Esophagus squamous epithelium (tissue), 5 donors: ENCODE results near the gene ISL2. TPM values are rescaled to one million over a fixed set of nuclear protein-coding genes. Genes with fewer than 3 reads are reported as not detected.
A peak's percentile ranks its signal among the peaks of the same experiment; 100 is the strongest.

Experiments used
- DNase-seq: peaks from one replicate; lab custom pipeline; 2025; lab: John Stamatoyannopoulos, UW
- H3K27ac ChIP-seq, 4 donors: fragments of 200-600 bp; sonication (generic); one replicate each; pipeline ENCODE4 v1.5.1; 2016 to 2019; ENCODE audit warnings: mild to moderate bottlenecking in 1 of 4
- H3K27me3 ChIP-seq, 4 donors: fragments of 200-600 bp; sonication (generic); 1 replicate in 3 of 4; 2 replicates in 1 of 4; pipeline versions ENCODE4 v1.5.1 to v1.6.0; 2017 to 2021; ENCODE audit warnings: antibody characterized with exemption in 1 of 4
- H3K36me3 ChIP-seq, 3 donors: fragments of 200-600 bp; sonication (generic); one replicate each; pipeline ENCODE4 v1.5.1; 2016 to 2019
- H3K4me1 ChIP-seq, 3 donors: fragments of 200-600 bp; sonication (generic); one replicate each; pipeline ENCODE4 v1.5.1; 2017 to 2019
- H3K4me3 ChIP-seq, 4 donors: fragments of 200-600 bp; sonication (generic); 1 replicate in 3 of 4; 2 replicates in 1 of 4; pipeline ENCODE4 v1.5.1; 2016 to 2019; ENCODE audit warnings: mild to moderate bottlenecking in 2 of 4, moderate library complexity in 1 of 4
- H3K9me3 ChIP-seq, 3 donors: fragments of 200-600 bp; sonication (generic); one replicate each; pipeline ENCODE4 v1.5.1; 2016 to 2019
- POLR2A ChIP-seq, 4 donors: fragments of 450-650 bp; IDR thresholded peaks; one replicate each; pipeline ENCODE4 v1.6.1; 2017; ENCODE audit warnings: antibody characterized with exemption in 4 of 4, mild to moderate bottlenecking in 4 of 4, moderate library complexity in 3 of 4
- WGBS, 2 donors: methylation state at CpG; one replicate each; pipeline ENCODE4 v1.1.5; 2018; 5-methylcytosine and 5-hydroxymethylcytosine counted together
- intact Hi-C: fragments of 100-400 bp; cut with DNase I; formaldehyde crosslinking; loops from one replicate; pipeline ENCODE4 v1.15.0; 2022
- total RNA-seq, 4 donors: library from RNA; depleted of rRNA; stranded (reverse); fragments of >200 nt; gene quantifications; one replicate each; pipeline ENCODE4 v1.1.0, GENCODE V29; 2016
- TF ChIP-seq, protein P1 (sequence below), 6 experiments: fragments of 450-650 bp in 4 of 6; fragments of 200-600 bp in 2 of 6; sonication (generic) in 2 of 6; IDR thresholded peaks; one replicate each; pipeline ENCODE4 v1.5.1; 2016 to 2019; ENCODE audit warnings: antibody characterized with exemption in 6 of 6, mild to moderate bottlenecking in 4 of 6, moderate library complexity in 4 of 6
- donor health status: DM: yes; HTN: yes; CAD: no.

The ISL2 gene
- total RNA-seq, 4 donors from 2014 or later: 0.22 to 0.95 (median 0.70) TPM; not detected in 1

DNA sequence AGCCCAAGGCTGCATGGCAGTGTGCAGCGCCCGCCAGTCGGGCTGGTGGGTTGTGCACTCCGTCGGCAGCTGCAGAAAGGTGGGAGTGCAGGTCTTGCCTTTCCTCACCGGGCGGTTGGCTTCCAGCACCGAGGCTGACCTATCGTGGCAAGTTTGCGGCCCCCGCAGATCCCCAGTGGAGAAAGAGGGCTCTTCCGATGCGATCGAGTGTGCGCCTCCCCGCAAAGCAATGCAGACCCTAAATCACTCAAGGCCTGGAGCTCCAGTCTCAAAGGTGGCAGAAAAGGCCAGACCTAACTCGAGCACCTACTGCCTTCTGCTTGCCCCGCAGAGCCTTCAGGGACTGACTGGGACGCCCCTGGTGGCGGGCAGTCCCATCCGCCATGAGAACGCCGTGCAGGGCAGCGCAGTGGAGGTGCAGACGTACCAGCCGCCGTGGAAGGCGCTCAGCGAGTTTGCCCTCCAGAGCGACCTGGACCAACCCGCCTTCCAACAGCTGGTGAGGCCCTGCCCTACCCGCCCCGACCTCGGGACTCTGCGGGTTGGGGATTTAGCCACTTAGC is 4.3 kb downstream of the ISL2 start:
- peaks cover 52 to 82% (median 52%) of the 10 kb centered on the region in 3 donors for H3K4me1 ChIP-seq
- H3K9me3 ChIP-seq: no peaks in the 10 kb centered on the region
- H3K27ac ChIP-seq: no peak overlapping the region
- no peak for DNase-seq
- H3K4me3 ChIP-seq: peak overlapping the region in 3 of 4 donors; percentile 38 to 66 (median 43)
- no peaks in the 10 kb centered on the region for H3K36me3 ChIP-seq
- TF ChIP-seq POLR2A (IDR thresholded peaks at IDR 0.05): no peak
- TF ChIP-seq, protein P1, sequence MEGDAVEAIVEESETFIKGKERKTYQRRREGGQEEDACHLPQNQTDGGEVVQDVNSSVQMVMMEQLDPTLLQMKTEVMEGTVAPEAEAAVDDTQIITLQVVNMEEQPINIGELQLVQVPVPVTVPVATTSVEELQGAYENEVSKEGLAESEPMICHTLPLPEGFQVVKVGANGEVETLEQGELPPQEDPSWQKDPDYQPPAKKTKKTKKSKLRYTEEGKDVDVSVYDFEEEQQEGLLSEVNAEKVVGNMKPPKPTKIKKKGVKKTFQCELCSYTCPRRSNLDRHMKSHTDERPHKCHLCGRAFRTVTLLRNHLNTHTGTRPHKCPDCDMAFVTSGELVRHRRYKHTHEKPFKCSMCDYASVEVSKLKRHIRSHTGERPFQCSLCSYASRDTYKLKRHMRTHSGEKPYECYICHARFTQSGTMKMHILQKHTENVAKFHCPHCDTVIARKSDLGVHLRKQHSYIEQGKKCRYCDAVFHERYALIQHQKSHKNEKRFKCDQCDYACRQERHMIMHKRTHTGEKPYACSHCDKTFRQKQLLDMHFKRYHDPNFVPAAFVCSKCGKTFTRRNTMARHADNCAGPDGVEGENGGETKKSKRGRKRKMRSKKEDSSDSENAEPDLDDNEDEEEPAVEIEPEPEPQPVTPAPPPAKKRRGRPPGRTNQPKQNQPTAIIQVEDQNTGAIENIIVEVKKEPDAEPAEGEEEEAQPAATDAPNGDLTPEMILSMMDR (IDR thresholded peaks at IDR 0.05): no peak
- H3K27me3 ChIP-seq: peaks cover 33 to 100% (median 59%) of the 10 kb centered on the region in 4 donors
- intact Hi-C loops: no loop called here
- WGBS, 2 donors: 7% methylated on average over 16 of the region's 35 CpGs; no CpG with 5 or more reads in 1 of the 2 donors

DNA sequence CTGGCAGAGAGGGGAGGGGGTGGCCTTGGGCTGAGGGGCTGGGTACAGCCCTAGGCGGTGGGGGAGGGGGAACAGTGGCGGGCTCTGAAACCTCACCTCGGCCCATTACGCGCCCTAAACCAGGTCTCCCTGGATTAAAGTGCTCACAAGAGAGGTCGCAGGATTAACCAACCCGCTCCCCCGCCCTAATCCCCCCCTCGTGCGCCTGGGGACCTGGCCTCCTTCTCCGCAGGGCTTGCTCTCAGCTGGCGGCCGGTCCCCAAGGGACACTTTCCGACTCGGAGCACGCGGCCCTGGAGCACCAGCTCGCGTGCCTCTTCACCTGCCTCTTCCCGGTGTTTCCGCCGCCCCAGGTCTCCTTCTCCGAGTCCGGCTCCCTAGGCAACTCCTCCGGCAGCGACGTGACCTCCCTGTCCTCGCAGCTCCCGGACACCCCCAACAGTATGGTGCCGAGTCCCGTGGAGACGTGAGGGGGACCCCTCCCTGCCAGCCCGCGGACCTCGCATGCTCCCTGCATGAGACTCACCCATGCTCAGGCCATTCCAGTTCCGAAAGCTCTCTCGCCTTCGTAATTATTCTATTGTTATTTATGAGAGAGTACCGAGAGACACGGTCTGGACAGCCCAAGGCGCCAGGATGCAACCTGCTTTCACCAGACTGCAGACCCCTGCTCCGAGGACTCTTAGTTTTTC is 4.9 kb downstream of the ISL2 start:
- no peak for TF ChIP-seq POLR2A (IDR thresholded peaks at IDR 0.05)
- TF ChIP-seq, protein P1 (IDR thresholded peaks at IDR 0.05): no peak
- peaks cover 37 to 100% (median 54%) of the 10 kb centered on the region in 4 donors for H3K27me3 ChIP-seq
- no peak overlapping the region for H3K27ac ChIP-seq
- intact Hi-C loops: no loop called here
- no peaks in the 10 kb centered on the region for H3K9me3 ChIP-seq
- 23 to 36% methylated on average over 26 to 28 of the region's 42 CpGs for WGBS, 2 donors
- peak overlapping the region in 3 of 4 donors; percentile 38 to 66 (median 43) for H3K4me3 ChIP-seq
- no peaks in the 10 kb centered on the region for H3K36me3 ChIP-seq
- H3K4me1 ChIP-seq: peaks cover 54 to 82% (median 55%) of the 10 kb centered on the region in 3 donors
- no peak for DNase-seq

GRCh38 chr15:76342058-76342381 is 5.4 kb downstream of the ISL2 start:
- H3K27ac ChIP-seq: no peak overlapping the region
- 35 to 42% methylated on average over 4 to 19 of the region's 20 CpGs for WGBS, 2 donors
- H3K4me1 ChIP-seq: peaks cover 55 to 82% (median 57%) of the 10 kb centered on the region in 3 donors
- TF ChIP-seq, protein P1 (IDR thresholded peaks at IDR 0.05): no peak
- no peak for TF ChIP-seq POLR2A (IDR thresholded peaks at IDR 0.05)
- no peak for DNase-seq
- peaks cover 40 to 100% (median 49%) of the 10 kb centered on the region in 4 donors for H3K27me3 ChIP-seq
- peak overlapping the region in 1 of 4 donors; percentile 66 for H3K4me3 ChIP-seq
- no peaks in the 10 kb centered on the region for H3K36me3 ChIP-seq
- H3K9me3 ChIP-seq: no peaks in the 10 kb centered on the region
- intact Hi-C loops: no loop called here

DNA sequence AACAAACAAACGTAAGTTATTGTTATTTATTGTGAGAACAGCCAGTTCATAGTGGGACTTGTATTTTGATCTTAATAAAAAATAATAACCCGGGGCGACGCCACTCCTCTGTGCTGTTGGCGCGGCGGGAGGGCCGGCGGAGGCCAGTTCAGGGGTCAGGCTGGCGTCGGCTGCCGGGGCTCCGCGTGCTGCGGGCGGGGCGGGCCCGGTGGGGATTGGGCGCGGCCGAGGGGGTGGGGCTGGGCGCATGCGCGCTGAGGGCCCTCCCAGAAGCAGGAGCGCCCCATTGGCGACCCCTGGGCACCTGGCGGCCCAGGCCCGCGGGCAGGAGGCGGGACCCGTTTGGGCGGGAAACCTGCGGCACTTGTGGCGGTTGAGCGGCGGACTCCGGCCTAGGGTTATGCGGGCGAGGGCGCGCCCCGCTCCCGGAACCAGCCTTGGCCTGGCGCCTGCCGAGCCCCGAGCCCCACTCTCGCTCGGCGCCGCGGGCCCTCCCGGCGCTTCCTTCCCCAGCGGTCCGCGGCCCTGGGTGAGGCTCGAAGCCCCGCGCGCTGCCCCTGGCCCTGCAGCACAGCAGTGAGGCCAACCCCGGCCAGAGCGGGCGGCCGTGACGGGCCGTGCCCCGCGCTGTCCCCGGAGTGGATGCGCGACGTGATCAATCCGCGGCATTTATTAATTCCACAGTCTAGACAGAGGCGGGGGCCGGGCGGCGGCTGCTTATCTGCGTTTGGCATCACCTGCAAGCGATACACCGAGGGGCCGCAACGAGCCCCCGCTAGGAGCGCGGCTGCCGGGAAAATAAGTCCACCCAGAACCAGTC is 6.0 kb downstream of the ISL2 start:
- Histone ChIP-seq H3K36me3 (no peaks in the 10 kb centered on the region), H3K4me1 (peaks cover 54 to 82% (median 56%) of the 10 kb centered on the region in 3 donors), H3K27me3 (peaks cover 37 to 100% (median 45%) of the 10 kb centered on the region in 4 donors), H3K9me3 (no peaks in the 10 kb centered on the region), H3K27ac (no peak overlapping the region), H3K4me3 (peak overlapping the region in 2 of 4 donors; percentile 31 to 66)
- TF ChIP-seq, protein P1 (IDR thresholded peaks at IDR 0.05): no peak
- no peak for TF ChIP-seq POLR2A (IDR thresholded peaks at IDR 0.05)
- DNase-seq: no peak
- intact Hi-C loops: no loop called here
- 6 to 50% methylated on average over 4 to 16 of the region's 87 CpGs for whole genome bisulfite sequencing, 2 donors
